HepG2 (cell line): ENCODE measurements around the gene GRPEL2. TPM values are rescaled to one million over a fixed set of nuclear protein-coding genes. Genes with fewer than 3 reads are reported as not detected.

Experiments
- ATAC-seq: fragments of 200-7000 bp; cut with Tn5 transposase; 3 replicates; pipeline ENCODE4 v1.9.1; 2020; ENCODE audit warnings: mild to moderate bottlenecking, moderate library complexity
- BruUV-seq: library from RNA; stranded (reverse); fragments of 400-500 nt; replicated peaks from 2 replicates; lab custom pipeline; 2021; lab: Mats Ljungman, UMichigan
- CTCF ChIA-PET: fragments of 300-600 bp; formaldehyde crosslinking; extraction: SDS; loops from one replicate; lab custom pipeline; 2021; ENCODE audit warnings: low total read pairs, inconsistent platforms, low intra/inter-chr PET ratio; lab: Yijun Ruan, JAX
- POLR2A ChIA-PET: fragments of 350-600 bp; sonication (Branson Sonifier 250); formaldehyde crosslinking; loops from one replicate; lab custom pipeline; 2020; ENCODE audit warnings: antibody characterized with exemption, inconsistent platforms; lab: Yijun Ruan, JAX
- DNase-seq: peaks from one replicate; pipeline ENCODE4 v3.0.0-alpha.2; 2015; ENCODE audit warnings: low spot score
- FAIRE-seq: peaks from 3 replicates; lab custom pipeline; 2011; peaks lifted over from hg19 to GRCh38; lab: Jason Lieb, UNC
- H2AFZ ChIP-seq: one replicate; pipeline ENCODE4 v1.6.1; 2011; ENCODE audit warnings: low read length, inconsistent platforms
- H3K27ac ChIP-seq: fragments of 300-600 bp; 3 replicates; pipeline ENCODE4 v1.8.0; 2011; ENCODE audit warnings: mixed run types, mild to moderate bottlenecking, mixed read lengths, low read length, inconsistent platforms; ENCODE audit not compliant: insufficient read depth; ENCODE audit errors: extremely low read length
- H3K27me3 ChIP-seq, 2 experiments: fragments of 200-600 bp in 1 of 2; 2 replicates in 1 of 2; 3 replicates in 1 of 2; pipeline versions ENCODE4 v1.6.0 to v1.8.0; 2011; ENCODE audit warnings: low read length in 2 of 2, mild to moderate bottlenecking in 2 of 2, moderate library complexity in 2 of 2, inconsistent platforms in 1 of 2; ENCODE audit not compliant: insufficient read depth in 2 of 2, control insufficient read depth in 1 of 2
- H3K36me3 ChIP-seq, 2 experiments: fragments of 200-600 bp in 1 of 2; replicated peaks in 1 of 2; 2 replicates in 1 of 2; 3 replicates in 1 of 2; pipeline versions ENCODE4 v1.5.1 to v1.8.0; 2011; ENCODE audit warnings: low read length in 2 of 2, inconsistent platforms in 1 of 2; ENCODE audit not compliant: insufficient read depth in 2 of 2, control insufficient read depth in 1 of 2
- H3K4me1 ChIP-seq: 2 replicates; pipeline ENCODE4 v1.5.1; 2012; ENCODE audit warnings: low read length, inconsistent platforms; ENCODE audit not compliant: insufficient read depth
- H3K4me2 ChIP-seq: 2 replicates; pipeline ENCODE4 v1.6.0; 2011; ENCODE audit warnings: low read depth, low read length, inconsistent platforms
- H3K4me3 ChIP-seq, 3 experiments: fragments of 200-600 bp in 1 of 3; sonication (generic), shearing (Covaris generic) in 1 of 3; replicated peaks in 1 of 3; 2 replicates each; pipeline ENCODE4 v1.5.1; 2011 to 2016; ENCODE audit warnings: low read length in 3 of 3, inconsistent platforms in 2 of 3, low read depth in 2 of 3, mild to moderate bottlenecking in 2 of 3, control low read depth in 1 of 3, mixed read lengths in 1 of 3; ENCODE audit not compliant: insufficient read depth in 1 of 3
- H3K79me2 ChIP-seq: one replicate; pipeline ENCODE4 v1.6.1; 2011; ENCODE audit warnings: low read length, inconsistent platforms; ENCODE audit not compliant: insufficient read depth
- H3K9ac ChIP-seq: 2 replicates; pipeline ENCODE4 v1.6.0; 2011; ENCODE audit warnings: mild to moderate bottlenecking, low read depth, low read length, inconsistent platforms; ENCODE audit not compliant: insufficient read depth
- H3K9me3 ChIP-seq: 2 replicates; pipeline ENCODE4 v1.5.1; 2012; ENCODE audit warnings: mild to moderate bottlenecking, low read length
- H4K20me1 ChIP-seq: 2 replicates; pipeline ENCODE4 v1.6.0; 2011; ENCODE audit warnings: inconsistent platforms, mild to moderate bottlenecking, low read length, moderate library complexity; ENCODE audit not compliant: insufficient read depth
- DNMT3B ChIP-seq: conservative IDR thresholded peaks from 2 replicates; pipeline ENCODE4 v1.6.1; 2016; ENCODE audit warnings: missing biosample characterization, control low read depth
- E2F5 ChIP-seq: sonication (generic); formaldehyde crosslinking; conservative IDR thresholded peaks from 2 replicates; pipeline ENCODE4 v1.4.0; 2020; ENCODE audit warnings: missing genetic modification reagents
- ELF3 ChIP-seq: IDR thresholded peaks from 2 replicates; pipeline ENCODE4 v1.6.1; 2016; ENCODE audit warnings: missing genetic modification reagents, missing compliant biosample characterization
- MEIS2 ChIP-seq: sonication (generic); formaldehyde crosslinking; IDR thresholded peaks from 2 replicates; pipeline ENCODE4 v1.9.0; 2021; ENCODE audit warnings: mild to moderate bottlenecking, missing genetic modification reagents
- MTA3 ChIP-seq: sonication (generic); formaldehyde crosslinking; IDR thresholded peaks from 2 replicates; pipeline ENCODE4 v1.4.0; 2020; ENCODE audit warnings: missing genetic modification reagents
- PITX1 ChIP-seq: sonication (generic); formaldehyde crosslinking; IDR thresholded peaks from 2 replicates; pipeline ENCODE4 v1.5.1; 2020; ENCODE audit warnings: mild to moderate bottlenecking, missing genetic modification reagents
- RBM39 ChIP-seq: fragments of 200-400 bp; formaldehyde crosslinking; IDR thresholded peaks from one replicate; pipeline ENCODE4 v1.6.1; 2018; ENCODE audit warnings: antibody characterized with exemption, mild to moderate bottlenecking, low read depth, low read length; ENCODE audit not compliant: poor library complexity, severe bottlenecking
- SPEN ChIP-seq: sonication (generic); formaldehyde crosslinking; IDR thresholded peaks from 2 replicates; pipeline ENCODE4 v1.5.1; 2020; ENCODE audit warnings: low read depth, mild to moderate bottlenecking, missing genetic modification reagents
- ZFP36L2 ChIP-seq: sonication (generic); formaldehyde crosslinking; IDR thresholded peaks from 2 replicates; pipeline ENCODE4 v1.4.0; 2020; ENCODE audit warnings: missing genetic modification reagents
- ZFX ChIP-seq: sonication (generic); formaldehyde crosslinking; IDR thresholded peaks from 2 replicates; pipeline ENCODE4 v1.4.0; 2020; ENCODE audit warnings: mild to moderate bottlenecking, low read depth, missing genetic modification reagents, moderate library complexity
- ZNF142 ChIP-seq: sonication (generic); formaldehyde crosslinking; IDR thresholded peaks from 2 replicates; pipeline ENCODE4 v1.4.0; 2020; ENCODE audit warnings: missing genetic modification reagents
- ZNF3 ChIP-seq: IDR thresholded peaks from 2 replicates; pipeline ENCODE4 v1.7.0; 2017; ENCODE audit warnings: inconsistent platforms
- ZNF333 ChIP-seq: sonication (generic); formaldehyde crosslinking; IDR thresholded peaks from 2 replicates; pipeline ENCODE4 v1.4.0; 2020; ENCODE audit warnings: mild to moderate bottlenecking, missing genetic modification reagents, borderline replicate concordance
- ZNF343 ChIP-seq: sonication (generic); formaldehyde crosslinking; IDR thresholded peaks from 2 replicates; pipeline ENCODE4 v1.4.0; 2020; ENCODE audit warnings: mild to moderate bottlenecking, missing genetic modification reagents
- ZNF354B ChIP-seq: sonication (generic); formaldehyde crosslinking; IDR thresholded peaks from 2 replicates; pipeline ENCODE4 v1.8.0; 2022; ENCODE audit warnings: mild to moderate bottlenecking, missing genetic modification reagents
- ZNF556 ChIP-seq: sonication (generic); formaldehyde crosslinking; IDR thresholded peaks from 2 replicates; pipeline ENCODE4 v1.4.0; 2020; ENCODE audit warnings: mild to moderate bottlenecking, missing genetic modification reagents, borderline replicate concordance
- WGBS: methylation state at CpG from one replicate; pipeline ENCODE4 v1.1.6; 2017; ENCODE audit warnings: low lambda C conversion rate; 5-methylcytosine and 5-hydroxymethylcytosine counted together
- in situ Hi-C: cut with HindIII; loops from 2 replicates; pipeline ENCODE4 v1.10.0; 2017; ENCODE audit warnings: low pct_unique_long_range_greater_than_20kb; ENCODE audit not compliant: extremely low pct_ligation_motif_present
- intact Hi-C: fragments of 100-400 bp; cut with micrococcal nuclease; formaldehyde crosslinking; loops from one replicate; pipeline ENCODE4 v1.10.0; 2022; ENCODE audit not compliant: unreplicated experiment
- polyA plus RNA-seq, 8 experiments: library from polyadenylated mRNA; depleted of rRNA in 3 of 8; stranded (reverse) in 7 of 8; unstranded in 1 of 8; fragments of >200 nt; fragmentation: Illumina TruSeq in 4 of 8; extraction: Trizol in 4 of 8; gene quantifications; 2 replicates each; pipeline versions ENCODE4 v1.2.1 to v1.2.3, GENCODE V29; 2011 to 2016; ENCODE audit warnings: low read depth in 4 of 8, missing spikeins in 1 of 8, mixed read lengths in 1 of 8; ENCODE audit not compliant: insufficient read depth in 1 of 8
- total RNA-seq, 5 experiments: library from RNA; depleted of rRNA; stranded (reverse); fragments of >200 nt; fragmentation: Illumina TruSeq; extraction: Trizol; gene quantifications; 2 replicates each; pipeline ENCODE4 v1.2.3, GENCODE V29; 2016; ENCODE audit warnings: low read depth in 1 of 5

The GRPEL2 gene
- total and polyA plus RNA-seq, 2 of the 13 experiments (the other 11 are each of a cell fraction or from before 2014, with no cell fraction given) = 13.1 to 16.6 TPM

- no peak for FAIRE-seq
Measured at GRCh38 chr5:149355688-149356087, 10.4 kb downstream of the GRPEL2 start.

More at GRCh38 chr5:149355688-149356087, 10.4 kb downstream of the GRPEL2 start:
- TF ChIP-seq ZFP36L2 (CRISPR knock-in tag) (no peak), ZNF142 (CRISPR knock-in tag) (no peak), ZNF343 (CRISPR knock-in tag) (no peak), MEIS2 (CRISPR knock-in tag) (no peak), MTA3 (no peak), PITX1 (CRISPR knock-in tag) (no peak), SPEN (CRISPR knock-in tag) (no peak), ZNF556 (CRISPR knock-in tag) (no peak), ELF3 (no peak), E2F5 (no peak), ZNF333 (CRISPR knock-in tag) (no peak), DNMT3B (no peak), ZNF3 (CRISPR knock-in tag) (no peak), ZFX (CRISPR knock-in tag) (no peak), RBM39 (no peak), ZNF354B (CRISPR knock-in tag) (no peak)
- Histone ChIP-seq H3K36me3 (peaks cover 7 to 29% of the 10 kb centered on the region in 2 experiments), H2AFZ (no peak overlapping the region), H3K9ac (no peak overlapping the region), H3K27me3 (no peaks in the 10 kb centered on the region), H3K79me2 (no peaks in the 10 kb centered on the region), H3K4me1 (peaks cover 17% of the 10 kb centered on the region), H3K27ac (no peak overlapping the region), H3K9me3 (no peaks in the 10 kb centered on the region), H3K4me3 (no peak overlapping the region), H4K20me1 (0 out of 2 replicates have a peak, but pooled peaks cover 4% of the 10 kb centered on the region), H3K4me2 (no peak overlapping the region)
- DNase-seq = no peak
- CTCF ChIA-PET = no interaction called here
- POLR2A ChIA-PET = interaction anchor here (1.3 to 3.8 kb wide), 2 partner anchors 10 to 35 kb away, joined by 5 to 32 read pairs; partner anchors contain the start of gene GRPEL2
- intact Hi-C loops = no loop called here
- no peak for ATAC-seq
- in situ Hi-C loops = no loop called here
- BruUV-seq = no TSS peak
- 100% methylated on average over 1 of the region's 1 CpG for WGBS
